Spleen (tissue), 11 donors: ENCODE results near the gene IFT172. TPM values are rescaled to one million over a fixed set of nuclear protein-coding genes. Genes with fewer than 3 reads are reported as not detected.

Source experiments
- DNase-seq: peaks from one replicate; pipeline ENCODE4 v3.0.0-alpha.2; 2020
- H3K27ac ChIP-seq, 8 donors: fragments of 200-600 bp; sonication (generic) in 7 of 8; 1 replicate in 4 of 8; 2 replicates in 4 of 8; pipeline versions ENCODE4 v1.5.0 to v1.8.0; 2016 to 2021; ENCODE audit warnings: inconsistent platforms in 4 of 8, mild to moderate bottlenecking in 4 of 8, moderate library complexity in 1 of 8
- H3K27me3 ChIP-seq, 7 donors: fragments of 200-600 bp; sonication (generic) in 6 of 7; replicated peaks in 1 of 7; 1 replicate in 4 of 7; 2 replicates in 3 of 7; pipeline versions ENCODE4 v1.5.0 to v1.8.0; 2016 to 2021; ENCODE audit warnings: inconsistent platforms in 3 of 7, mild to moderate bottlenecking in 1 of 7
- H3K36me3 ChIP-seq, 6 donors: fragments of 200-600 bp; sonication (generic) in 5 of 6; 1 replicate in 4 of 6; 2 replicates in 2 of 6; pipeline versions ENCODE4 v1.5.0 to v1.8.0; 2016 to 2021; ENCODE audit warnings: inconsistent platforms in 2 of 6
- H3K4me1 ChIP-seq, 6 donors: fragments of 200-600 bp; sonication (generic) in 5 of 6; 1 replicate in 3 of 6; 2 replicates in 3 of 6; pipeline versions ENCODE4 v1.5.0 to v1.8.0; 2016 to 2021; ENCODE audit warnings: inconsistent platforms in 3 of 6
- H3K4me3 ChIP-seq, 8 donors: fragments of 200-600 bp; sonication (generic) in 7 of 8; 1 replicate in 4 of 8; 2 replicates in 4 of 8; pipeline versions ENCODE4 v1.5.0 to v1.8.0; 2016 to 2021; ENCODE audit warnings: inconsistent platforms in 4 of 8, mild to moderate bottlenecking in 4 of 8, moderate library complexity in 2 of 8
- H3K9me3 ChIP-seq, 8 donors: fragments of 200-600 bp; sonication (generic) in 7 of 8; 1 replicate in 4 of 8; 2 replicates in 4 of 8; pipeline versions ENCODE4 v1.5.0 to v1.8.0; 2016 to 2021; ENCODE audit warnings: inconsistent platforms in 4 of 8
- CTCF ChIP-seq, 11 experiments: fragments of 200-600 bp in 7 of 11; fragments of 450-650 bp in 4 of 11; sonication (generic) in 4 of 11; IDR thresholded peaks in 8 of 11; conservative IDR thresholded peaks in 3 of 11; 1 replicate in 7 of 11; 2 replicates in 4 of 11; pipeline versions ENCODE4 v1.4.0 to v1.8.0; 2016 to 2021; ENCODE audit warnings: antibody characterized with exemption in 11 of 11, inconsistent platforms in 4 of 11, mild to moderate bottlenecking in 1 of 11
- POLR2A ChIP-seq, 3 donors: fragments of 450-650 bp; IDR thresholded peaks; one replicate each; pipeline ENCODE4 v1.5.1; 2017; ENCODE audit warnings: antibody characterized with exemption in 3 of 3, mild to moderate bottlenecking in 1 of 3
- POLR2AphosphoS5 ChIP-seq, 3 donors: sonication (generic); formaldehyde crosslinking; IDR thresholded peaks; one replicate each; pipeline ENCODE4 v1.5.1; 2017; ENCODE audit warnings: antibody characterized with exemption in 3 of 3
- WGBS, 5 donors: extraction: QIAGEN DNeasy Blood & Tissue Kit in 3 of 5; methylation state at CpG; one replicate each; pipeline versions ENCODE4 v1.1.5 to v1.1.7; 2013 to 2018; 5-methylcytosine and 5-hydroxymethylcytosine counted together
- intact Hi-C: fragments of 100-400 bp; cut with DNase I; formaldehyde crosslinking; loops from one replicate; pipeline ENCODE4 v1.15.0; 2023; ENCODE audit warnings: low total_unique reads
- polyA plus RNA-seq, 3 donors: library from polyadenylated mRNA; stranded (reverse); fragments of 200-250 nt; gene quantifications; one replicate each; pipeline ENCODE4 v1.2.1, GENCODE V29; 2013
- total RNA-seq, 7 donors: library from RNA; depleted of rRNA in 3 of 7; stranded (reverse); fragments of >200 nt in 3 of 7; fragmentation: NEBNext Ultra II Directional in 4 of 7; extraction: Animal tissue kit (Norgen Biotek cat#: 25700) in 4 of 7; gene quantifications; one replicate each; pipeline versions ENCODE4 v1.1.0 to v1.2.1, GENCODE V29; 2016 to 2021
- donor health status: healthy with polysubstance abuse.
- donor health status: DM: no; HTN: no; CAD: no; lungs with moderate emphysema.
- donor health status: DM: no; HTN: no; CAD: no.
- donor health status: Bipolar disorder and iron deficiency.
- donor health status: healthy.
- donor health status: DM: no; HTN: no; CAD: no.
- donor health status: DM: yes; HTN: yes; CAD: no.

IFT172 gene
- total and polyA plus RNA-seq, 10 donors = 14.4 to 48.4 (median 35.1) TPM

GRCh38 chr2:27445155-27445554 lies 44.4 kb downstream of the IFT172 start:
- no peak for TF ChIP-seq CTCF (IDR thresholded peaks at IDR 0.05 in 8 of 11, conservative IDR thresholded peaks at IDR 0.05 in 3 of 11)
- peak in 1 of 3 donors; percentile 23 for TF ChIP-seq POLR2AphosphoS5 (IDR thresholded peaks at IDR 0.05)
- Histone ChIP-seq H3K9me3 (no peaks in the 10 kb centered on the region), H3K27me3 (no peaks in the 10 kb centered on the region), H3K27ac (peak overlapping the region in 2 of 8 donors; percentile 9 to 16), H3K4me3 (no peak overlapping the region), H3K36me3 (peaks cover 2 to 93% (median 56%) of the 10 kb centered on the region in 6 donors), H3K4me1 (peaks cover 0 to 14% (median 3%) of the 10 kb centered on the region in 6 donors)
- intact Hi-C loops = no loop called here
- 92 to 97% (median 95%) methylated on average over 8 of the region's 8 CpGs for WGBS, 5 donors
- DNase-seq = no peak

GRCh38 chr2:27442920-27443282 lies 46.6 kb downstream of the IFT172 start:
- Histone ChIP-seq H3K36me3 (peaks cover 2 to 93% (median 59%) of the 10 kb centered on the region in 6 donors), H3K4me3 (no peak overlapping the region)
- 71 to 93% (median 85%) methylated on average over 2 to 6 of the region's 6 CpGs for WGBS, 5 donors

GRCh38 chr2:27441958-27442919 lies 47.3 kb downstream of the IFT172 start, which contains the start of gene KRTCAP3:
Gene KRTCAP3 (plus strand): TSS chr2:27442381. CDS start chr2:27442413, 32 bp downstream.
- peak within 1 kb of the TSS in 3 of 8 donors; percentile 2 to 35 (median 19) for H3K4me3 ChIP-seq
- TF ChIP-seq POLR2AphosphoS5 (IDR thresholded peaks at IDR 0.05) (peak; percentile 29 to 76 (median 31)), CTCF (IDR thresholded peaks at IDR 0.05 in 8 of 11, conservative IDR thresholded peaks at IDR 0.05 in 3 of 11) (peak in 4 of 11 experiments; percentile 8 to 36 (median 20)), POLR2A (IDR thresholded peaks at IDR 0.05) (no peak)
- intact Hi-C loops = no loop called here
- DNase-seq = peak; percentile 88
- peak within 1 kb of the TSS in 5 of 8 donors; percentile 10 to 47 (median 24) for H3K27ac ChIP-seq
- peaks cover 0 to 14% (median 3%) of the 10 kb centered on the region in 6 donors for H3K4me1 ChIP-seq
- H3K27me3 ChIP-seq = no peaks in the 10 kb centered on the region
- H3K9me3 ChIP-seq = no peaks in the 10 kb centered on the region
- peaks cover 3 to 93% (median 62%) of the 10 kb centered on the region in 6 donors for H3K36me3 ChIP-seq
- WGBS, 5 donors = 52 to 67% (median 65%) methylated on average over 61 to 80 of the region's 80 CpGs

More at GRCh38 chr2:27442920-27443282, 46.6 kb downstream of the IFT172 start:
- no peak for TF ChIP-seq POLR2AphosphoS5 (IDR thresholded peaks at IDR 0.05)
- TF ChIP-seq CTCF (IDR thresholded peaks at IDR 0.05 in 8 of 11, conservative IDR thresholded peaks at IDR 0.05 in 3 of 11) = no peak
- no peak for TF ChIP-seq POLR2A (IDR thresholded peaks at IDR 0.05)
- intact Hi-C loops = no loop called here
- Histone ChIP-seq H3K4me1 (peaks cover 0 to 14% (median 3%) of the 10 kb centered on the region in 6 donors), H3K27me3 (no peaks in the 10 kb centered on the region), H3K9me3 (no peaks in the 10 kb centered on the region), H3K27ac (peak overlapping the region in 4 of 8 donors; percentile 10 to 47 (median 26))
- DNase-seq = no peak
